NOMO-1 treated with DMSO at 0.1 percent for 48 hours (cell line): ENCODE data around the gene MACROD2.

Source experiments
- DNase-seq: peaks from one replicate; lab custom pipeline; 2025; ENCODE audit not compliant: unreplicated experiment; lab: John Stamatoyannopoulos, UW

MACROD2 gene

GRCh38 chr20:14698605-14699373 is 703.5 kb downstream of the MACROD2 start:
- DNase-seq = no peak

- no peak for DNase-seq
These were observed 705.3 kb downstream of the MACROD2 start for GRCh38 chr20:14700639-14700960.

- no peak for DNase-seq
These were observed 706.0 kb downstream of the MACROD2 start for GRCh38 chr20:14701326-14701725.

GRCh38 chr20:14706555-14706954 is 711.2 kb downstream of the MACROD2 start:
- no peak for DNase-seq

GRCh38 chr20:14707026-14707680 is 711.8 kb downstream of the MACROD2 start:
- no peak for DNase-seq

- DNase-seq = no peak
These were observed 712.7 kb downstream of the MACROD2 start for GRCh38 chr20:14707865-14708596.

- DNase-seq = no peak
These were observed 714.1 kb downstream of the MACROD2 start for GRCh38 chr20:14709439-14709838.

- no peak for DNase-seq
These were observed 715.6 kb downstream of the MACROD2 start for GRCh38 chr20:14710951-14711350.

GRCh38 chr20:14711652-14712051 is 716.3 kb downstream of the MACROD2 start:
- no peak for DNase-seq

GRCh38 chr20:14712302-14712739 is 717.0 kb downstream of the MACROD2 start:
- DNase-seq = no peak

GRCh38 chr20:14715400-14715799 is 720.1 kb downstream of the MACROD2 start:
- no peak for DNase-seq

GRCh38 chr20:14716351-14716801 is 721.1 kb downstream of the MACROD2 start:
- no peak for DNase-seq

- no peak for DNase-seq
These were observed 722.1 kb downstream of the MACROD2 start for GRCh38 chr20:14717134-14717999.

- no peak for DNase-seq
These were observed 724.9 kb downstream of the MACROD2 start for GRCh38 chr20:14720251-14720650.

- no peak for DNase-seq
These were observed 726.7 kb downstream of the MACROD2 start for GRCh38 chr20:14721926-14722452.

- DNase-seq = no peak
These were observed 728.3 kb downstream of the MACROD2 start for GRCh38 chr20:14723614-14724013.

GRCh38 chr20:14724036-14724435 is 728.7 kb downstream of the MACROD2 start:
- DNase-seq = no peak

- DNase-seq = no peak
These were observed 729.2 kb downstream of the MACROD2 start for GRCh38 chr20:14724468-14724867.

GRCh38 chr20:14726591-14726990 is 731.3 kb downstream of the MACROD2 start:
- DNase-seq = no peak

GRCh38 chr20:14727485-14728150 is 732.3 kb downstream of the MACROD2 start:
- DNase-seq = no peak
